Measurements from ENCODE around the gene CALML4.

DNA sequence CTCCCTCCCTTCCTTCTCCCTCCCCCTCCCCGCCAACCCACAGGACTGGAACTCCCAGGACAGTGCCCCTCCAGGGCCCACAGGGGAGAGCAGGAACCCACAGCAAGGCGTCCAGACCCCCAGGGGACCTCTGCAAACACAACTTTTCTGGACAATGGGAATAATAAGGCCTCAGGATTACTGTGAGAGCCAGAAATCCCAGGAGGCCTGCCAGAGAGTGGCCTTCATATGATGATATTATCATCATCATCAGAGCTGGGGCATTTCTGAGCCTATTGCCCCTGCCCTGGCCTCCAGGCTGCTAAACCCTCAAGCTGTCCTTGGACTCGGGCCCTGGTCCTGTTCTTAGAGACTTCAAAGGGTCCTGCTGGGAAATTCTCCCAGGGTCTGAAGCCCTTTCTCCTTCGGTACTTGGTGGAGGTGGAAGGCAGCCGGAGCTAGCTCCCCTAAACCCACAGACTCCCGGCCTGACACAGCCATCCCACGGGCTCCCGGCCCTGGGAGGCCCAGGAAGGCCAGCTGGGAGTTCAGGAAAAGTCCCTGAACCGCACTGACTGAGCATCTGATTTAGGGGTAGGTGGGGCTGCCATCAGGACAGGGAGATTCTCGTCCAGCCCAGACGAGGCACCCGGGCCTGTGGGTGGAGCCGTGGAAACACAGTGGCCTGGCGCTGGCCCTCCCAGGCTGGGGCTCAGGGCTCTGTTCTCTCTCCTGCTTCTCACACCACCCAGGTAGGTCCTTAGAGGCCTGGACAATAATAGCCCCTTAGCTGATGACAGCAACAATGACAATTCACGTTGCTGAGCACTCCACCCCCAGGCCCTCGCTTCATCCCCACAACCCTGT is 4.9 kb downstream of the CALML4 start:
- TF ChIP-seq, protein P1, sequence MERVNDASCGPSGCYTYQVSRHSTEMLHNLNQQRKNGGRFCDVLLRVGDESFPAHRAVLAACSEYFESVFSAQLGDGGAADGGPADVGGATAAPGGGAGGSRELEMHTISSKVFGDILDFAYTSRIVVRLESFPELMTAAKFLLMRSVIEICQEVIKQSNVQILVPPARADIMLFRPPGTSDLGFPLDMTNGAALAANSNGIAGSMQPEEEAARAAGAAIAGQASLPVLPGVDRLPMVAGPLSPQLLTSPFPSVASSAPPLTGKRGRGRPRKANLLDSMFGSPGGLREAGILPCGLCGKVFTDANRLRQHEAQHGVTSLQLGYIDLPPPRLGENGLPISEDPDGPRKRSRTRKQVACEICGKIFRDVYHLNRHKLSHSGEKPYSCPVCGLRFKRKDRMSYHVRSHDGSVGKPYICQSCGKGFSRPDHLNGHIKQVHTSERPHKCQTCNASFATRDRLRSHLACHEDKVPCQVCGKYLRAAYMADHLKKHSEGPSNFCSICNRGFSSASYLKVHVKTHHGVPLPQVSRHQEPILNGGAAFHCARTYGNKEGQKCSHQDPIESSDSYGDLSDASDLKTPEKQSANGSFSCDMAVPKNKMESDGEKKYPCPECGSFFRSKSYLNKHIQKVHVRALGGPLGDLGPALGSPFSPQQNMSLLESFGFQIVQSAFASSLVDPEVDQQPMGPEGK (CRISPR knock-in tag; IDR thresholded peaks at IDR 0.05; ENCODE audit: borderline replicate concordance): no peak
- TF ChIP-seq GLIS3 (CRISPR knock-in tag; IDR thresholded peaks at IDR 0.05) (no peak), BACH2 (CRISPR knock-in tag; IDR thresholded peaks at IDR 0.05; ENCODE audit: borderline replicate concordance) (no peak), PPARA (CRISPR knock-in tag; IDR thresholded peaks at IDR 0.05; ENCODE audit: borderline replicate concordance) (no peak), ZFP30 (CRISPR knock-in tag; IDR thresholded peaks at IDR 0.05) (no peak)

Data from SK-N-SH treated with all-trans-retinoic acid at 6 μM for 48 hours (cell line).